ENCODE measurements around the gene TBX19.

- TF ChIP-seq SP1 (IDR thresholded peaks at IDR 0.05), result no peak
- TF ChIP-seq ELF4 (IDR thresholded peaks at IDR 0.05), result no peak
- no peak for TF ChIP-seq BHLHE40 (IDR thresholded peaks at IDR 0.05; ENCODE audit: borderline replicate concordance)
Measured at GRCh38 chr1:168321945-168322344, 41.3 kb downstream of the TBX19 start.

Data from HEK293T (cell line).